Nephron (organoid): ENCODE measurements around the gene NOX4.
"Not testable (repeated sequence)": the region's sequence is repeated elsewhere in the genome, so short reads cannot be mapped to it uniquely, and the experiment has no call there.

Source experiments
- H3K27ac Mint-ChIP-seq, 3 experiments: 2 replicates each; pipeline ENCODE4 v1.8.0; 2020; ENCODE audit warnings: mixed read lengths in 3 of 3, mild to moderate bottlenecking in 2 of 3, moderate library complexity in 1 of 3
- H3K27me3 Mint-ChIP-seq: 2 replicates; pipeline ENCODE4 v1.8.0; 2021; ENCODE audit warnings: low read depth, mild to moderate bottlenecking, moderate library complexity, mixed read lengths
- H3K36me3 Mint-ChIP-seq: 2 replicates; pipeline ENCODE4 v1.8.0; 2020; ENCODE audit warnings: low read depth, mixed read lengths
- H3K4me1 Mint-ChIP-seq: 2 replicates; pipeline ENCODE4 v1.8.0; 2020; ENCODE audit warnings: mixed read lengths
- H3K4me3 Mint-ChIP-seq, 3 experiments: 2 replicates each; pipeline ENCODE4 v1.8.0; 2020; ENCODE audit warnings: mild to moderate bottlenecking in 3 of 3, mixed read lengths in 3 of 3, moderate library complexity in 2 of 3
- H3K9me3 Mint-ChIP-seq: 2 replicates; pipeline ENCODE4 v1.8.0; 2020; ENCODE audit warnings: mixed read lengths
- CTCF ChIP-seq, 3 experiments: fragments of 200-600 bp; sonication (generic); IDR thresholded peaks; one replicate each; pipeline ENCODE4 v1.5.0; 2021; ENCODE audit warnings: antibody characterized with exemption in 3 of 3; ENCODE audit not compliant: unreplicated experiment in 3 of 3

The NOX4 gene

DNA sequence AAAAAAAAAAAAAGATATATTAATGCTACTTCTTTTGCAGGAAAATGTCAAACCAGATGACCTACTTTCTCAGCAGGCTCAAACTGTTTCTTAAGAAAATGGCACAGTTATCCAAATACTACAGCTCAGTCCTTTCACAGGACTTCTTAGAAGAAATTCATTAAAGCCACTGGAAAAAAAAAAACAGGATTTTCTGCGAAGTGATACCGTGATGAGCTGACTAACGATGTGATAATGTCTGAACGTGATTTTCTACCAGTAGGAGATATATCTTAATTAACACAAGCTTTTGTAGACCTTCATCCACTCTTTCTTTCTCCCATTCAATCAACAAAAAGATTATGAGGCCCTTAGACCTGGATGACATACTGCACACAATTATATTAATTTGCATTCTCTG lies 132.4 kb downstream of the NOX4 start:
- H3K4me1 Mint-ChIP-seq: no peaks in the 10 kb centered on the region
- no peak overlapping the region for H3K27ac Mint-ChIP-seq
- H3K27me3 Mint-ChIP-seq: no peaks in the 10 kb centered on the region
- H3K36me3 Mint-ChIP-seq: no peaks in the 10 kb centered on the region
- H3K9me3 Mint-ChIP-seq: no peaks in the 10 kb centered on the region
- H3K4me3 Mint-ChIP-seq: no peak overlapping the region
- no peak for TF ChIP-seq CTCF (IDR thresholded peaks at IDR 0.05; ENCODE audit: unreplicated experiment in 3 of 3)

GRCh38 chr11:89355646-89356045 lies 135.5 kb downstream of the NOX4 start:
- no peaks in the 10 kb centered on the region for H3K4me1 Mint-ChIP-seq
- no peaks in the 10 kb centered on the region for H3K27me3 Mint-ChIP-seq
- no peak overlapping the region for H3K27ac Mint-ChIP-seq
- TF ChIP-seq CTCF (IDR thresholded peaks at IDR 0.05; ENCODE audit: unreplicated experiment in 3 of 3): no peak
- no peak overlapping the region for H3K4me3 Mint-ChIP-seq
- no peaks in the 10 kb centered on the region for H3K9me3 Mint-ChIP-seq
- peaks cover 8% of the 10 kb centered on the region for H3K36me3 Mint-ChIP-seq

DNA sequence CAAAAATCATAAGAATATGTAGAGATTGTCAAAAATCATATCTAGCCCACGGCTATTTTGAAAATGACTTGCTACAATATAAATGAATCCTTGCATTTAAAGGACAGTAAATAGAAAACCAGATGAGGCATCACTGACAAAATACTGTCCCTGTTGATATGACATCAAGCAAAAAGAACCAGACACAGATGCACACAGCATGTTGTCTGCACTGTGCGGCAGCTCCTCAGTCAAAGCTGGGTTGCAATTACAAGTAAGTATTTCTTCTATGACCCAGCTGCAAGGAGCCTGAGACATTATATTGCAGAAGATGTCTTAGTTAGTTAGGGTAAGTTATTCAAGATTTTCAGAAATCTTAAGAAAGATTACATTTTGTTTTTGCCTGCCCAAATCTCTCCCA lies 136.7 kb downstream of the NOX4 start:
- not testable (repeated sequence) for H3K4me1 Mint-ChIP-seq, H3K27ac Mint-ChIP-seq, H3K9me3 Mint-ChIP-seq, H3K27me3 Mint-ChIP-seq, H3K36me3 Mint-ChIP-seq, H3K4me3 Mint-ChIP-seq

GRCh38 chr11:89347071-89347470 lies 144.1 kb downstream of the NOX4 start:
- no peak for TF ChIP-seq CTCF (IDR thresholded peaks at IDR 0.05; ENCODE audit: unreplicated experiment in 3 of 3)
- Mint-ChIP-seq H3K36me3 (peaks cover 4% of the 10 kb centered on the region), H3K9me3 (no peaks in the 10 kb centered on the region), H3K27ac (no peak overlapping the region), H3K4me1 (peaks cover 5% of the 10 kb centered on the region), H3K27me3 (no peaks in the 10 kb centered on the region), H3K4me3 (no peak overlapping the region)

GRCh38 chr11:89346601-89347000 lies 144.6 kb downstream of the NOX4 start:
- Mint-ChIP-seq H3K36me3 (peaks cover 3% of the 10 kb centered on the region), H3K4me3 (no peak overlapping the region), H3K9me3 (no peaks in the 10 kb centered on the region), H3K27me3 (no peaks in the 10 kb centered on the region), H3K4me1 (peaks cover 5% of the 10 kb centered on the region), H3K27ac (no peak overlapping the region)
- TF ChIP-seq CTCF (IDR thresholded peaks at IDR 0.05; ENCODE audit: unreplicated experiment in 3 of 3): no peak

DNA sequence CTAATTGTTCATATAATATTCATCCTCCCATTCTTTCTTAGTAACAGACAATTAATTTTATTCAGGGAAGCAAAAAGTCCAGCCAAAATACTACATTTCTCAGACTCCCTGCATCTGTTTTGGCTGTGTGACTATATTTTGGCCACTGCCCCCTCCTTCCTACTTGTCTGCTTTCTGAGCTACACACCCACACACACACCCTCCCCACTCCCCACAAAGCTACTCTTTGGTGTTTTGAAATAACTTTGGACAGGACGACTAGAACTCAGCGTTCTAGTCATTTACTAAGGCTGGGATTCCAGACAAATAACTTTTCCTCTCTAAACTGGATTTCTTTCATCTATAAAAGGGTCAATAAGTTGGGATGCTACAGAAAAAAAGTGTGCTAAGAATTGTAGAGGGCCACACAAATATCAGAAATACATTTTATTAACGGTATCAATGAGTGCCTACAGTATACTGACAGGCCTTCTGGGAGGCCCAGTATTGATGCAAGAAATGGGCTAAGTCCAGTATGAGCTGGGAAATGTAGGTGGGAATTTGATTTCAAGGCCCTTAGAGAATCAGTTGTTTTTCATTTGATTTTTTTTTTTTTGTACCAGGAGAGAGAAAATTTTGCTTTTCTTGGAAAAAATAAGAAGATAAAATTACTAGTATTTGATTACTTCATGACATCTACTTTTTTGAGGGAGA lies 148.1 kb downstream of the NOX4 start:
- H3K9me3 Mint-ChIP-seq, H3K4me1 Mint-ChIP-seq, H3K27me3 Mint-ChIP-seq, H3K4me3 Mint-ChIP-seq, H3K36me3 Mint-ChIP-seq: not testable (repeated sequence)
- H3K27ac Mint-ChIP-seq: peak overlapping the region; percentile 2 to 24 (median 21)

DNA sequence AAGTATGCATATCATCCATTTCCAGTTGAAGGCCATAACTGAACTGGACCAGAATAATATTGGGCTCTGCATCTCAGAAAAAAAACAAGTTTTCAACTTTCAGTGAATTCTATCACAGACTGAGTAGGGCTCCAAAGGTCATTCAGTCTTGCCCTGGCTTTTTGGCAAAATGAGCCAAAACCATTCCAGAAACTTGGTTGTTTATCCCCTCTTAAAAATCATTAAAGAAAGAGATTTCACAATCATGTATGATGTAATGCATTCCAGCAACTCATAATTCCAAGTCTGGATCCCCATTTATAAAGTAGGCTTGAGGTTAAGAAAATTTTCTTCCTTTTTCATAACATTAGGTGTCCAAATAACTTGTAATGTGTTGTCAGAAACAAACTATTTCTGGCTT lies 150.7 kb downstream of the NOX4 start:
- H3K27me3 Mint-ChIP-seq, H3K9me3 Mint-ChIP-seq, H3K4me3 Mint-ChIP-seq, H3K27ac Mint-ChIP-seq, H3K36me3 Mint-ChIP-seq: not testable (repeated sequence)
- peaks cover 10% of the 10 kb centered on the region for H3K4me1 Mint-ChIP-seq

DNA sequence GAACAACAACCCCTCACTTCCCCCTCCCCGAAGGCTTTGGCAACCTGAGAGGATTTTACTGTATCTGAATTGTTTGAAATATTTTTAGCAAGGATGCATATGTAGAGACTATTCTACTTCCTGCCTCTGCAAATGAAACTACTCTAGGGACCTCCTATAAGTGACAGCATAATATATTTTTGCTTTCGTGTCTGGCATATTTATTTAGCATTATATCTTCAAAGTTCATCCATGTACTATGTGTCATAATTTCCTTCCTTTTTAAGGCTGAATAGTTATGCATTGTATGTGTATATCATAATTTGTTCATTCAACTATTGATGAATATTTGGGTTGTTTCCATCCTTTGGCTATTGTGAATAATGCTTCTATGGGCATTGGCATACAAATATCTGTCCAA lies 153.1 kb downstream of the NOX4 start:
- not testable (repeated sequence) for H3K9me3 Mint-ChIP-seq, H3K27me3 Mint-ChIP-seq, H3K36me3 Mint-ChIP-seq, H3K4me3 Mint-ChIP-seq
- Mint-ChIP-seq H3K27ac (peak overlapping the region in 1 of 3 experiments; percentile 78), H3K4me1 (peaks cover 15% of the 10 kb centered on the region)

DNA sequence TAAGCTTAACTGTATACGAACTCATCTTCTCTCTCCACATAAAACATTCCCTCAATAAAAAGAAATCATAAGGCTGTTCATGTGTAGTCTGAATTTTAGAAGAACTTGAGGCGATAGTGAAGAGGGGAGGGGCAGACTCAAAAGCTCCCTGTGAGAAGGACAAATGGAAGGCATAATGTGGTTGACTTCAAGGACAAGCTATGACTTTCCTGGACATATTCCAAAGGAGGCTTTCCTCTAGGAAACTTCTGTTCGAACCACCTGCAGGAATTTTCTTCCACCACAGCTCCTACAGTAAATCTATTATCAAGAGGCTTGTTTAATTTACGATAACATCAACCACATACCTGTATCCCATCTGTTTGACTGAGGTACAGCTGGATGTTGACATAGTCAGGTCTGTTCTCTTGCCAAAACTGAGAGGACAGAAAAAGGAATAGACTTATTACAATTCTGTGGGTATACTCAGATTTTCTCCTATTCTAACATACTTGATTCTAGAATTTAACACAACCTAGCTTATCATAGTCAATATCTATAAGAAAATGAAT lies 154.0 kb downstream of the NOX4 start:
- not testable (repeated sequence) for H3K4me3 Mint-ChIP-seq, H3K27me3 Mint-ChIP-seq, H3K9me3 Mint-ChIP-seq, H3K36me3 Mint-ChIP-seq
- H3K4me1 Mint-ChIP-seq: peaks cover 11% of the 10 kb centered on the region
- peak overlapping the region in 1 of 3 experiments; percentile 25 for H3K27ac Mint-ChIP-seq
